Fibroblast of pulmonary artery (primary cell): ENCODE measurements around the gene QPRT.
"Not testable (repeated sequence)": the region's sequence is repeated elsewhere in the genome, so short reads cannot be mapped to it uniquely, and the experiment has no call there.

Source experiments
- DNase-seq: peaks from one replicate; pipeline ENCODE4 v3.0.0-alpha.2; 2010; ENCODE audit warnings: low read depth
- H3K4me3 ChIP-seq: replicated peaks from 2 replicates; pipeline ENCODE4 v1.5.1; 2011; ENCODE audit warnings: low read depth, mild to moderate bottlenecking, control low read depth, low read length, moderate library complexity
- TF ChIP-seq, protein P1 (sequence below): IDR thresholded peaks from 2 replicates; pipeline ENCODE4 v1.5.1; 2011; ENCODE audit warnings: mild to moderate bottlenecking, control low read depth, low read length, inconsistent platforms; ENCODE audit errors: missing control alignments

Gene QPRT

DNA sequence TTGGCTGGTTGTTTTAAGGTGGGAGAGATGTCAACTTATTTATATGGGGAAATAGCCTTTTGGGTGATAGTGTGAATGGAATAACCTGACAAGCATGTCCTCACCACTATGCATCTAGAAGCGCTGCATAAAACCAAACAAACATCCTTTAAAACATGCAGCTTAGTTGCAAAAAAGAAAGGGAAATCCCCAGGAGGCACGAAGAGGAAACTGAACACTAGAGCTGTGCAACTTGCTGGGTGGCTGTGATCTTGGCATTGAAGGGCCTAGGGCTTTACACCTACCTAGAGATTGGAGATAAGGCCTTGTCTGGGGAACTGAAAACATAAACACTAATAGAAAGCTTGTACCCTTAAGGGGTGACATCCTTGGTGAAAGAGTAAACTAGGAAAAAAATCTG, 59.5 kb downstream of the QPRT start:
- no peak overlapping the region for H3K4me3 ChIP-seq
- DNase-seq = no peak
- TF ChIP-seq, protein P1, sequence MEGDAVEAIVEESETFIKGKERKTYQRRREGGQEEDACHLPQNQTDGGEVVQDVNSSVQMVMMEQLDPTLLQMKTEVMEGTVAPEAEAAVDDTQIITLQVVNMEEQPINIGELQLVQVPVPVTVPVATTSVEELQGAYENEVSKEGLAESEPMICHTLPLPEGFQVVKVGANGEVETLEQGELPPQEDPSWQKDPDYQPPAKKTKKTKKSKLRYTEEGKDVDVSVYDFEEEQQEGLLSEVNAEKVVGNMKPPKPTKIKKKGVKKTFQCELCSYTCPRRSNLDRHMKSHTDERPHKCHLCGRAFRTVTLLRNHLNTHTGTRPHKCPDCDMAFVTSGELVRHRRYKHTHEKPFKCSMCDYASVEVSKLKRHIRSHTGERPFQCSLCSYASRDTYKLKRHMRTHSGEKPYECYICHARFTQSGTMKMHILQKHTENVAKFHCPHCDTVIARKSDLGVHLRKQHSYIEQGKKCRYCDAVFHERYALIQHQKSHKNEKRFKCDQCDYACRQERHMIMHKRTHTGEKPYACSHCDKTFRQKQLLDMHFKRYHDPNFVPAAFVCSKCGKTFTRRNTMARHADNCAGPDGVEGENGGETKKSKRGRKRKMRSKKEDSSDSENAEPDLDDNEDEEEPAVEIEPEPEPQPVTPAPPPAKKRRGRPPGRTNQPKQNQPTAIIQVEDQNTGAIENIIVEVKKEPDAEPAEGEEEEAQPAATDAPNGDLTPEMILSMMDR = no peak

DNA sequence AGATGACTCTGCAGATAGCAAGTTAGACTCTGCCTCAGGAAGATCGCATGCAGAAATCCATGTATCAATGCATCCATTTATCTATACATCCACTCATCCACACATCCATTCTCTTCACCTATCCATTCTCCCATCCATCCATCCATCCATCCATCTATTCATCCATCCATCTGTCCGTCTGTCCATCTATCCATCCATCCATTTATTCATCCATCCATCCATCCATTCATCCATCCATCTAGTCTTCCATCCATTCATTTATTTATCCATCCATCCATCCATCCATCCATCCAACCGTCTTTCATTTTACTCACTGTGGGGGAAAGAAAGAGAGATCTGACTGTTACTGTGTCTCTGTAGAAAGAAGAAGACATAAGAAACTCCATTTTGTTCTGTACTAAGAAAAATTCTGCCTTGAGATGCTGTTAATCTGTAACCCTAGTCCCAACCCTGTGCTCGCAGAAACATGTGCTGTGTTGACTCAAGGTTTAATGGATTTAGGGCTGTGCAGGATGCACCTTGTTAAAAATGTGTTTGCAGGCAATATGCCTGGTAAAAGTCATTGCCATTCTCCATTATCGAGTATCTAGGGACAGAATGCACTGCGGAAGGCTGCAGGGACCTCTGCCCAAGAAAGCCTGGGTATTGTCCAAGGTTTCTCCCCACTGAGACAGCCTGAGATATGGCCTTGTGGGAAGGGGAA, 61.1 kb downstream of the QPRT start:
- not testable (repeated sequence) for DNase-seq, H3K4me3 ChIP-seq

DNA sequence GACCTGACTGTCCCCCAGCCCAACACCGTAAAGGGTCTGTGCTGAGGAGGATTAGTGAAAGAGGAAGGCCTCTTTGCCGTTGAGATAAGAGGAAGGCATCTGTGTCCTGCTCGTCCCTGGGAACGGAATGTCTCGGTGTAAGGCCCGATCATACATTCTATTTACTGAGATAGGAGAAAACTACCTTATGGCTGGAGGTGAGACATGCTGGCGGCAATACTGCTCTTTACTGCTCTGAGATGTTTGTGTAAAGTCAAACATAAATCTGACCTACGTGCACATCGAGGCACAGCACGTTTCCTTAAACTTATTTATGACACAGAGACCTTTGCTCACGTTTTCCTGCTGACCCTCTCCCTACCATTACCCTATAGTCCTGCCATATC, 61.6 kb downstream of the QPRT start:
- DNase-seq, H3K4me3 ChIP-seq: not testable (repeated sequence)

GRCh38 chr16:29742683-29743275, 63.8 kb downstream of the QPRT start:
- DNase-seq = no peak
- TF ChIP-seq, protein P1 = no peak
- no peak overlapping the region for H3K4me3 ChIP-seq

- no peak for DNase-seq
- H3K4me3 ChIP-seq = no peak overlapping the region
- TF ChIP-seq, protein P1 = no peak
These were observed 64.5 kb downstream of the QPRT start for GRCh38 chr16:29743475-29743826.

DNA sequence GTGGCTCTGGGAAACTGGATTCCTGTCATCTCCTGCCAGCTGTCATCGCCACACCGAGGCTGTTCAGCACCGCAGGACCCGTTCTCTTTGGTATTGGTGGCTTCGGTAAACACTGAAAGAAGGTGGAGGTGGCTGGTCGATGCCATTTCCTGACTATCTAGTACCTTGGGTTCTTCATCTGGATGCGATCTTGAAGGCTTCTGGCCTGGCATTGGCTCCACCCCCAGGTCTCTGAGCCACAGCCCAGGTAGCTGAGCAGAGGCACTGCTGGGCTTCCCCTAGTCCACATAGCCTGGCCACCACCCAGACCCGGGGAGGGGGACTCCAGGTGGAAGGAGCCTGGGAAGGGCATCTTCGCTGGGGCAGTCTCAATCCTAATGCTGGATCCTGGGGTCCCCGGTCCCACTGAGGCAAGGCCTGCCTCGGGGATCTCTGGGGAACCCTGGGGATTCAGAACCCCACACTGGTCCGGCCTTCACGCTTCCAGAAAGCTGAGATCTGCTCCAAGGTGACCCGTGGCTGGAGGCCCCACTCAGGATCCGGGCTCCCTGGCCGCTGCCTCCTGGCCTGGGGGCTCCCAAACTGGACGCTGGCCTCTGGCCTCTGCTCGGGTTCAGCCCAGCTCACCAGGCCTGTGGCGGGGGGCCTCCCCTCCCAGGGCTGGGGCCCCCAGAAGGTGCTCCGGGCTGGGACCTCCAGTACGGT, 65.0 kb downstream of the QPRT start:
- TF ChIP-seq, protein P1 = no peak
- no peak overlapping the region for H3K4me3 ChIP-seq
- no peak for DNase-seq

- no peak overlapping the region for H3K4me3 ChIP-seq
- DNase-seq = no peak
- TF ChIP-seq, protein P1 = no peak
These were observed 65.6 kb downstream of the QPRT start for GRCh38 chr16:29744541-29745101.
